Liver (tissue), 3 donors: ENCODE measurements around the gene AKR1C2.
"Not testable (repeated sequence)": the region's sequence is repeated elsewhere in the genome, so short reads cannot be mapped to it uniquely, and the experiment has no call there.

Experiments
- CTCF ChIP-seq: fragments of 150-350 bp; IDR thresholded peaks from 2 replicates; pipeline ENCODE4 v1.5.1; 2017; ENCODE audit warnings: improper control_type of control experiment, low read depth, low read length; ENCODE audit not compliant: missing input control
- JUND ChIP-seq, 2 donors: IDR thresholded peaks; 2 replicates each; pipeline ENCODE4 v1.6.1; 2016; ENCODE audit warnings: antibody characterized with exemption in 2 of 2
- MAX ChIP-seq: IDR thresholded peaks from 2 replicates; pipeline ENCODE4 v1.6.1; 2016; ENCODE audit warnings: antibody characterized with exemption
- SP1 ChIP-seq: IDR thresholded peaks from 2 replicates; pipeline ENCODE4 v1.6.1; 2018; ENCODE audit warnings: antibody characterized with exemption, mild to moderate bottlenecking
- TAF1 ChIP-seq: conservative IDR thresholded peaks from 2 replicates; pipeline ENCODE4 v1.6.1; 2016; ENCODE audit warnings: antibody characterized with exemption, mild to moderate bottlenecking
- ZBTB33 ChIP-seq: IDR thresholded peaks from 2 replicates; pipeline ENCODE4 v1.6.1; 2016; ENCODE audit warnings: antibody characterized with exemption
- donor health status: healthy.
- donor health status: healthy.

- not testable (repeated sequence) for TF ChIP-seq CTCF; ZBTB33; JUND (IDR thresholded peaks at IDR 0.05); TAF1; MAX; SP1
Measured at GRCh38 chr10:5004030-5004385, 351 bp upstream of the AKR1C2 start.
